SU-DHL-6 (cell line): ENCODE data around the gene PRKD1.

ENCODE experiments used
- EZH2phosphoT487 ChIP-seq: fragments of 200-600 bp; sonication (generic), shearing (Covaris generic); conservative IDR thresholded peaks from 2 replicates; pipeline ENCODE4 v1.6.1; 2018; ENCODE audit warnings: mild to moderate bottlenecking, antibody characterized with exemption, low read length, moderate library complexity, mixed read lengths
- TF ChIP-seq, protein P1 (sequence below): fragments of 200-600 bp; sonication (generic); IDR thresholded peaks from one replicate; pipeline ENCODE4 v1.5.1; 2017; ENCODE audit warnings: antibody characterized with exemption, mild to moderate bottlenecking, low read length, moderate library complexity; ENCODE audit not compliant: insufficient read depth, poor library complexity, severe bottlenecking

- TF ChIP-seq, protein P1, sequence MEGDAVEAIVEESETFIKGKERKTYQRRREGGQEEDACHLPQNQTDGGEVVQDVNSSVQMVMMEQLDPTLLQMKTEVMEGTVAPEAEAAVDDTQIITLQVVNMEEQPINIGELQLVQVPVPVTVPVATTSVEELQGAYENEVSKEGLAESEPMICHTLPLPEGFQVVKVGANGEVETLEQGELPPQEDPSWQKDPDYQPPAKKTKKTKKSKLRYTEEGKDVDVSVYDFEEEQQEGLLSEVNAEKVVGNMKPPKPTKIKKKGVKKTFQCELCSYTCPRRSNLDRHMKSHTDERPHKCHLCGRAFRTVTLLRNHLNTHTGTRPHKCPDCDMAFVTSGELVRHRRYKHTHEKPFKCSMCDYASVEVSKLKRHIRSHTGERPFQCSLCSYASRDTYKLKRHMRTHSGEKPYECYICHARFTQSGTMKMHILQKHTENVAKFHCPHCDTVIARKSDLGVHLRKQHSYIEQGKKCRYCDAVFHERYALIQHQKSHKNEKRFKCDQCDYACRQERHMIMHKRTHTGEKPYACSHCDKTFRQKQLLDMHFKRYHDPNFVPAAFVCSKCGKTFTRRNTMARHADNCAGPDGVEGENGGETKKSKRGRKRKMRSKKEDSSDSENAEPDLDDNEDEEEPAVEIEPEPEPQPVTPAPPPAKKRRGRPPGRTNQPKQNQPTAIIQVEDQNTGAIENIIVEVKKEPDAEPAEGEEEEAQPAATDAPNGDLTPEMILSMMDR = no peak
- no peak for TF ChIP-seq EZH2phosphoT487
These were observed 272.6 kb downstream of the PRKD1 start for GRCh38 chr14:29654901-29655550.
